DMS153 treated with DMSO at 0.1 percent for 48 hours (cell line): Measurements from ENCODE around the gene TBX15.
"Not testable (repeated sequence)": the region's sequence is repeated elsewhere in the genome, so short reads cannot be mapped to it uniquely, and the experiment has no call there.

ENCODE experiments used
- DNase-seq: peaks from one replicate; lab custom pipeline; 2025; ENCODE audit not compliant: unreplicated experiment; lab: John Stamatoyannopoulos, UW

Gene TBX15

GRCh38 chr1:118928739-118929554 lies 59.2 kb downstream of the TBX15 start:
- DNase-seq = no peak

DNA sequence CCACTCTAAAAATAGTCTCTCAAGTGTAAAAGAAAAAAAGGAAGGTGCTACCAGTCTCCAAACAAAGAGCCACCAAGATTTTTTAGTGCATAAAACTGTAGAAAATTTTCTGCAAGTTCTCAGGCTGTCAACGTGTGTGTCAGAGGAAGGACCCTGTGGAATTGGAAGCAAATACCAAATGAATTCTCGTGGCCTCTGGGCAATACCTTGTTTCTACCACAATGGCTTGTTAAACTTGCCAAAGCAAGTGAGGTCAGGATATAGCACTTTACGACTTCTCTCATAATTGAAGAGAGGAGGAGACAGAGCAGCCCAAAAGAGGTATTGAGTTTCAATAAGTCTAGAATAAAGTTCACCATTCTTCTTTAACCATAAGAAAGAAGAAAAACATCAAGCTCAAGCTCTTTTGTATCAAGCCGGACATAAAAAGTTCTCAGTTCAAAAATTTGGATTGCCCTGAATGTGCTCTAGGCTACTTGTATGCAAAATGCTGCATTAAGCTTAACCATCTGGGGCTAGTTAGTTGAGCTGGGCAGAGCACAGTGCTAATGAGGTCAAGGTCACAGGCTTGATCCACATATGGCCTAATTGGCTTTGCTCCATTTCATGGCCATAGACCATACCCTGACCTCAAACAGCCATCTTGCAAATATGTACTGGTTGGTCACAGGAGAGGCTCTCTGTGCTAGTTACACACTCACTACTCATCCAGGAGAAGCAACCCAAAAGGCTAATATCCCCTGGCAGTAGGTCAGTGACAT lies 60.5 kb downstream of the TBX15 start:
- no peak for DNase-seq

GRCh38 chr1:118926261-118926660 lies 61.9 kb downstream of the TBX15 start:
- DNase-seq = no peak

DNA sequence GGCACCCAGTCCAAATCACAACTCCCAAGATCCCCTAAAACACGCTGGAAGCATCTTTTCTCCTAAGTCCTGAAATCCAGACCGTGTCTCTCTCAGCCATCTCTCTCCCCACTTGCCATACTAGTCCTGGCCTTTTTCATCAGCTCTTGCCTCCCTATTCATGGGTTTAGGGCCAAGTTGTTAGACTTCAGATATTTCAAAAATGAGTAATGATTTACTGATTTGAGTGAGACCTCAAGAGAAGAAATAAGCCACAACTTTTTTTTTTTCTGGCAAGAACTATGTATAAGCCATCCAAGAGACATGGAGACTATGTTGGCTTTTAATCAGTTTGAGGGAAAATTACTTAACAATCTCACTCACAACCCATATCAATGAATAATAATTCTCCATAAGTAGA lies 62.5 kb downstream of the TBX15 start:
- no peak for DNase-seq

DNA sequence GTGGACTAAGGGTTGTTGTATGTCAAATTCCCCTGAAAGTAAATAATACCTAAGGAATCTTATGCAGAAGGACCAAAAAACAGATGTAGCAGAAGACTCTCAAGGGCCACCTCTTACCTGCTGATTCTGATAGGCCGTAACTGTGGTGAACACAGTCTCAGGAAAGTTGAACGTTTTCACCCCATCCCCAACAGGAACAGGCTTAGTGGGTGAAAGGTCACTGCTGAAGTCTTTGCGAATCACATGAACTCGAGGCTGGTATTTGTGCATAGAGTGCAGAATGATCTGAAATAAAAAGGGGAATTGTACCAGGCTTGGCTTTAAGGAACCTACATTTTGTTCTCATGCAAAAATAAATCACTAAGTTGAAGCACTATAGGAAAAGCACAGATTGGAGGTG lies 64.8 kb downstream of the TBX15 start:
- DNase-seq = no peak

- DNase-seq = no peak
Measured at GRCh38 chr1:118921994-118922393, 66.1 kb downstream of the TBX15 start.

GRCh38 chr1:118920124-118920717 lies 67.9 kb downstream of the TBX15 start:
- DNase-seq = no peak

DNA sequence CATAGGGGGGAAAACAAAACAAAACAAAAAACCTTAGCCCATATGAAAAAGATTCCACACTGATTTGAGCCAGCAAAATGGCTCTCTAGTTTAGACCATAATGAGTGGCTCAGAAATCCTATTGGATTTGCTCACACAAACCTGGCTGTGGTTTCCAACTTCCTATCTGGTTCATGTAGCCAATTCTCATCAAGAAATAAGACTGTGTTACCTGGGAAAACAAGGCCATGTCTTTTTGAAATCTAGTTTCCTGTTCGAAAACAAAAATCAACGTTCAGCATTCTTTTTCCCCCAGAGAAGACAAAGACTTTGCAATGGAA lies 69.2 kb downstream of the TBX15 start:
- no peak for DNase-seq

DNA sequence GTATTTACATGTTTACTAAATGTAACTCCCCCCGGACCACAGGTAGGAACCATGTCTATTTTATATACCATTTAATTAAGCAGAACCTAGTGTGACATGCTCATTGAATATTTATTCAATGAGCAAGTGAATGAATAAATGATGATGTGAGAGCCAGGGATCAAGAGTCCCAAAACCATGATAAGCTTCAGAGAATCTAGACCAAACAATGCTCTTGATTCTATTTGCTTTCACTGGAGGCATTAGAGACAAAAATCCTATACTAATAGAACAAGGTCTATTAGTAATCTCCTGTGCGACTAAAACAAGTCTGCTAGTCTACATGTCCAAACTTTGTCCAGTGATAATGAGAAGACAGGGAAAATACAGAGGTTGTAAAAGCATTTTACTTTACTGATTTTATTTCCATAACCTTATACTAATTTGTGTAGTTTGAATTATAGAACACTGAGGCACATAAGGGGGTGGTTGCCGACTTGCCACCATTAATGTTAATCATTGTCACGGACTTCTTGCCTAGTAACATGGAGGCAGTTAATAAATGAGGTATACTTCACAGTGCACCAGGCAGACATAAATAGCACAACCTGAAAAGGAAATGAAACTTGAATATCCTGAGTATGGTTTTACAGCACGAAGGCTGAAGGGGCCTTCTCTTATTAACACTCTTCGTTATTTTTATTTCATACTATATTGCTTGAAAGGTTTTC lies 69.8 kb downstream of the TBX15 start:
- no peak for DNase-seq

- DNase-seq = not testable (repeated sequence)
Measured at GRCh38 chr1:118916346-118916745, 71.8 kb downstream of the TBX15 start.

DNA sequence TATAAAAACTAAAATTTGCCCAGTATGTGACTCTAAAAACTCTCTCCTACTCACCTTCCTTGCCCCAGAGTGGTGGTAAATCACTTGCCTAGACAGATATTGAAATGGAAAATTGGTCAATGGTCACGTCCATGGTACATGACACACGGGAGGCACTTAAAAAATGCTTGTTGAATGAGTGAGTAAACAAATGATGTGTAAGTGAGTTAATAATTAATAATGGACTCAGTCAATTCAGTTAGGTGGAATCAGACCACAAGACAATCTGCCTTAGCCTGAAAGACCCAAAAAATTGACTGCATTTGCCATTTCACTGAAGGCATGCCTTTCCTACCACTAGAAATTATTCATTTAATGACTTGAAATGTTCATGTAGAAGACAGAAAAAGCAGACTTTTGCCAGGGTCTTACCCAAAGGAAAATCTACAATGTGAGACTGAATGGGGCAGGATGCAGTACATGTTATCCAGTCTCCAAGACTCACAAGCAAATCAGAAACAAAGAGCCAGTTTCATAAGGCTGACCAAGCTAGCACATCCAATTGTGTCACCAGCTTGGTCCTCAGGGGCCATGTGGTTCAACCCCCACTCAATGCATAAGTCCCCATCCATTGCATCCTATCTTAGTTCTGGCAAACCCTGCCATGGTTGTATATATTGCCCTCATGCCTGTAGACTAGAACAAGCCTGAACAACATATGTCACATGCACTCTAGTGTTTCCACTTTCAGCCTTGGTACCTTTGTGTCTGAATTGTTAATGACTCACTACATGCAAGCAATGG lies 73.6 kb downstream of the TBX15 start:
- no peak for DNase-seq

DNA sequence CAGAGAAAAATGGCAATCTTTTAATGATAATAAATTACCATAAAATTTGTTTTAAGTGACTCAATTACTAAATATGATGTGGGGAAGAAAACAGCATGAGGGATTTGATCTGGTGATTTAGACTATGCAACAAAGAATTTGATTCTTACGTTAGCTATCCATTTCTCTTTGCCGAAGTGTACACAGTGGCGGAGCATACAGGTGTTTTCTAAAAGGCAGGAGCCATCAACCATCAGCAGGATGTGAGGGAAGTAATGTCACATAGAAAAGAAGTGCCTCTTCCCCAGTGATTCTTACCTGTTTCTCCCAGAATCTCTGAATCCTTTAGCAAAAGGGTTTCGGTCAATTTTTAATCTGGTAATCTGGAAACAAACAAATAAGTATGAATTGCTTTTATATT lies 74.3 kb downstream of the TBX15 start:
- no peak for DNase-seq

DNA sequence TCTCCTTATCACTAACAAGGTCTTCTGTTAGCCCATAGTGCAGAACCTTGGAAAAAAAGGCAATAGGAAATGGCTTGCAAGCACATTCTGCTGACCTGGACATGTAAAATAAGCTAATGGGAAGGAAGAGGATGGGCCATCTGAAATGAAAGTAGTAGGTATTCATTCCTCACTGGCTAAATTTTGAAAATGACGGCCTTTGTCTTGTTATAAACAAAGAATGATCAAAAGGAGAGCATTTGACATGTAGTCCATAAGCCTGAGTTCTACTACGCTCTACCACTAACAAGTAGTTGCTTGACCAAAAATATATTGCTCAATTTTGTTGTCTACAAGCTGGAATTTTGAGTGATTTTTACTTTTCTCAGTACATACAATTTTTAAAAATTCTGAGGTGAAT lies 75.6 kb downstream of the TBX15 start:
- DNase-seq = no peak

- DNase-seq = no peak
Measured at GRCh38 chr1:118911571-118911970, 76.6 kb downstream of the TBX15 start.

- DNase-seq = no peak
Measured at GRCh38 chr1:118907466-118907865, 80.7 kb downstream of the TBX15 start.

- DNase-seq = no peak
Measured at GRCh38 chr1:118905671-118906070, 82.5 kb downstream of the TBX15 start.

GRCh38 chr1:118905196-118905595 lies 82.9 kb downstream of the TBX15 start:
- no peak for DNase-seq

DNA sequence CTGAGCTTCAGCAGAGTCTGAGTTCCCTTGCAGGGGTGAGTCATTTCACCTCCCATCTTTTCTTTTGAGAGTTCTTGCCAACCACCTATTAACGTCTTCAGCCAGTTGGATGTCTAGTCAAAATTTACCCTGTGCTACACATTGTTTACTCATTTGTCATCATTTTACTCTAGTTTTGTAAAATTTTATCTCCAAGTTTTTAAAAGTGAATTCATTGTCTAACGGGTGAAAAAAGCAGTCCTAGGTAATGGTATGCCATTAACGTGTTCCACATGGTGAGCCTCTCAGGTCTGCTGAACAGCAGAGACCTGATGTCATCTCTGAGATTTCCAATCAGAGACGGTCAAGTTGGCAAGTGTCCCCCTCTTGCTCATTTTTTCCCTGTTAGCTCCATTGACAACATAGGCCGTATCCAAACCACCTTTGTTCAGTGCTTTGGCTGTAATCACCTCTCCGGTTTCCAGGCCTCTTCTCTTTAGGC lies 85.4 kb downstream of the TBX15 start:
- DNase-seq = no peak

DNA sequence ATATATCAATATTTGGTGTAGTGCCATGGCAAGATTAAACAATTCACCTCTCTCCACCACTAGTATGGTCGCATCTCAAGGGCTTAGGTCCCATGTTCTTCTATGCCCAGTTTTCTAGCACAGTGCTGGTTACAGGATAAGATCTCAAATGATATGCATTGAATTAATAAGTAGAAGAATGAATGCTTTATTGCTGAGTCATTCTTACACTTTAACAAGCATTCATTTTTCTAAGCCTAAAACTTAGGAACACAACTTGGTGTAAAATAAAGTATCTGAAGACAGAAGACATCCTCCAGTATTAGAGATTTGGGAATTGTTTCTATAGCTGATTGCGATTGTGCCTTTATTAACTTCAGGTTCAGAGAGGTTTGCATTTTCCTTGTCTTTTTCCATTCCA lies 85.8 kb downstream of the TBX15 start:
- no peak for DNase-seq

DNA sequence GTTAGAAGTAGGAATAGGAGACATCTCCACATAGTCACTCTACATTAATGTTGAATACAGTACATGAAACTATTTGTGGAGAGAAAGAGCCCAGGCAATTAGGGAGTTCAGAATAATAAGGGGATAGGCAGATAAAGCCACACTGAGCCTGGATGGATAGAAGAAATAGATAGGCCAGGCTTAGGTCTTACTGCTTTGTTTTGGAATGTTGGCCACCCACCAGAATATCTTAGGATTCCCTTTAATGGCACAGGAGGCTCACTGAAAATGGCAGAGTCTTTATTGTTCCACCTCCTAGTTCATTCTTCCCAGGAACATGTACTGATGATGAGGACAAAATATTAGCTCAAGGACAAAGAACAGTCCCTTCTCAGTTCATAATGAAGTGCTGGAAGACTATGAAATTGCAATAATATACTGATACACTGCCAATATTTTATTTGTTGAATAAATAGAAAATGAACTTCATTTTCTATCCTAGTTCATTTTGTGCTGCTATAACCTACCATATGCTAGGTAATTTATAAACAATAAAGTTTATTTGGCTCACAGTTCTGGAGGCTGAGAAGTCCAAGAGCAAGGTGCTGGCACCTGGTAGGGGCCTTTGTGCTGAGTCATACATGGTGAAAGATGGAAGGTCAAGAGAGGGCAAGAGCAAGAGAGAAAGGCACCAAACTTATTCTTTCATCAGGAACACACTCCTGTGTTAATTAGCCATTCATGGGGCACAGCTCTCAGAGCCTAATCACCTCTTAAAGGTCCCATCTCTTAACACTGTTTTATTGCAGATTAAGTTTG lies 87.3 kb downstream of the TBX15 start:
- no peak for DNase-seq
